ENCODE measurements around the gene ALK.

GRCh38 chr2:29154610-29155009, 766.8 kb downstream of the ALK start:
- no peak for TF ChIP-seq EZH2 (IDR thresholded peaks at IDR 0.05; ENCODE audit: borderline replicate concordance, low read depth, low read length, poor library complexity, severe bottlenecking)
- no peak for TF ChIP-seq CTCF (conservative IDR thresholded peaks at IDR 0.05; ENCODE audit: low read depth, low read length)

All from A673 (cell line).